HCT116 (cell line): ENCODE results near the gene RIGI. TPM values are rescaled to one million over a fixed set of nuclear protein-coding genes. Genes with fewer than 3 reads are reported as not detected.

Experiments
- ATAC-seq: fragments of 200-7000 bp; cut with Tn5 transposase; 2 replicates; pipeline ENCODE4 v1.9.1; 2020; ENCODE audit warnings: mild to moderate bottlenecking, moderate library complexity
- Bru-seq: library from RNA; stranded (reverse); fragments of 400-500 nt; gene quantifications from one replicate; lab custom pipeline; 2021; lab: Mats Ljungman, UMichigan
- BruChase-seq, 2 experiments: library from RNA; stranded (reverse); fragments of 400-500 nt; gene quantifications; one replicate each; lab custom pipeline; 2021; lab: Mats Ljungman, UMichigan
- BruUV-seq: library from RNA; stranded (reverse); fragments of 400-500 nt; replicated peaks from 2 replicates; lab custom pipeline; 2021; lab: Mats Ljungman, UMichigan
- CTCF ChIA-PET: fragments of 300-600 bp; sonication (Branson Sonifier 250); formaldehyde crosslinking; loops from one replicate; lab custom pipeline; 2021; ENCODE audit warnings: antibody characterized with exemption; lab: Charles Lee
- POLR2A ChIA-PET: fragments of 300-600, 350-600 bp; sonication (Branson Sonifier 250); formaldehyde crosslinking; loops from one replicate; lab custom pipeline; 2021; ENCODE audit warnings: antibody characterized with exemption; lab: Charles Lee
- RAD21 ChIA-PET, 2 experiments: fragments of 300-600 bp; sonication (Branson Sonifier 250); formaldehyde crosslinking; loops; one replicate each; lab custom pipeline; 2023; ENCODE audit warnings: low total read pairs in 2 of 2; ENCODE audit not compliant: uncharacterized antibody in 2 of 2, unreplicated experiment in 2 of 2, low non-redundant PET in 1 of 2; lab: Charles Lee
- DNase-seq: peaks from one replicate; pipeline ENCODE4 v3.0.0-alpha.2; 2010; ENCODE audit warnings: low read depth, low spot score
- H2AFZ ChIP-seq: fragments of 200-600 bp; shearing (Covaris generic), sonication (generic); 2 replicates; pipeline ENCODE4 v1.6.1; 2017; ENCODE audit warnings: low read depth, mixed run types, mixed read lengths, antibody characterized with exemption, low read length; ENCODE audit not compliant: poor library complexity, severe bottlenecking
- H3K27ac ChIP-seq: 2 replicates; pipeline ENCODE4 v1.5.1; 2012; ENCODE audit warnings: low read depth, low read length
- H3K27me3 ChIP-seq: fragments of 200-600 bp; sonication (generic); 2 replicates; pipeline ENCODE4 v1.6.1; 2016; ENCODE audit warnings: mixed run types, low read length, mixed read lengths; ENCODE audit not compliant: insufficient read depth
- H3K36me3 ChIP-seq, 2 experiments: fragments of 200-500 bp in 1 of 2; fragments of 200-600 bp in 1 of 2; sonication (Bioruptor generic) in 1 of 2; sonication (generic) in 1 of 2; 2 replicates each; pipeline versions ENCODE4 v1.5.1 to v1.6.1; 2014 to 2016; ENCODE audit warnings: low read length in 2 of 2, inconsistent platforms in 1 of 2, mixed read lengths in 1 of 2, mixed run types in 1 of 2; ENCODE audit not compliant: insufficient read depth in 2 of 2, control insufficient read depth in 1 of 2
- H3K4me1 ChIP-seq, 2 experiments: fragments of 200-600 bp in 1 of 2; sonication (generic) in 1 of 2; 2 replicates each; pipeline versions ENCODE4 v1.5.1 to v1.6.1; 2012 to 2017; ENCODE audit warnings: low read length in 2 of 2, inconsistent platforms in 1 of 2, mild to moderate bottlenecking in 1 of 2, mixed read lengths in 1 of 2, mixed run types in 1 of 2, moderate library complexity in 1 of 2; ENCODE audit not compliant: insufficient read depth in 2 of 2, control insufficient read depth in 1 of 2
- H3K4me2 ChIP-seq: fragments of 200-600 bp; sonication (generic); 2 replicates; pipeline ENCODE4 v1.6.1; 2017; ENCODE audit warnings: mixed run types, low read length, mixed read lengths
- H3K4me3 ChIP-seq, 2 experiments: fragments of 200-600 bp in 1 of 2; sonication (generic) in 1 of 2; replicated peaks in 1 of 2; 2 replicates each; pipeline ENCODE4 v1.5.1; 2011 to 2016; ENCODE audit warnings: low read length in 2 of 2, control low read depth in 1 of 2, low read depth in 1 of 2, mild to moderate bottlenecking in 1 of 2, mixed read lengths in 1 of 2, mixed run types in 1 of 2
- H3K79me2 ChIP-seq: fragments of 200-600 bp; sonication (generic); 2 replicates; pipeline ENCODE4 v1.6.1; 2017; ENCODE audit warnings: mild to moderate bottlenecking, mixed run types, low read length, moderate library complexity, mixed read lengths; ENCODE audit not compliant: insufficient read depth
- H3K9ac ChIP-seq: fragments of 200-600 bp; sonication (generic); 2 replicates; pipeline ENCODE4 v1.6.1; 2016; ENCODE audit warnings: low read length, mixed read lengths
- H3K9me2 ChIP-seq: fragments of 200-600 bp; sonication (generic), shearing (Covaris generic); 2 replicates; pipeline ENCODE4 v1.6.1; 2017; ENCODE audit warnings: mixed run types, mild to moderate bottlenecking, moderate library complexity; ENCODE audit not compliant: insufficient read depth
- H3K9me3 ChIP-seq, 2 experiments: fragments of 200-500 bp in 1 of 2; fragments of 200-600 bp in 1 of 2; sonication (Bioruptor generic) in 1 of 2; sonication (generic) in 1 of 2; 2 replicates each; pipeline ENCODE4 v1.6.1; 2014 to 2017; ENCODE audit warnings: low read length in 2 of 2, mixed read lengths in 2 of 2, inconsistent platforms in 1 of 2, low read depth in 1 of 2, mild to moderate bottlenecking in 1 of 2, mixed run types in 1 of 2, moderate library complexity in 1 of 2; ENCODE audit not compliant: control insufficient read depth in 1 of 2, insufficient read depth in 1 of 2
- H4K20me1 ChIP-seq: fragments of 200-600 bp; sonication (generic), shearing (Covaris generic); 2 replicates; pipeline ENCODE4 v1.6.1; 2017; ENCODE audit warnings: mixed run types, mild to moderate bottlenecking, moderate library complexity; ENCODE audit not compliant: insufficient read depth
- CBX3 ChIP-seq: IDR thresholded peaks from 2 replicates; pipeline ENCODE4 v1.6.1; 2012; ENCODE audit warnings: low read depth
- CTCF ChIP-seq, 3 experiments: fragments of 200-600 bp in 1 of 3; sonication (generic) in 1 of 3; IDR thresholded peaks in 2 of 3; conservative IDR thresholded peaks in 1 of 3; 2 replicates each; pipeline ENCODE4 v1.5.1; 2012 to 2017; ENCODE audit warnings: low read depth in 2 of 3, low read length in 2 of 3, antibody characterized with exemption in 1 of 3, borderline replicate concordance in 1 of 3, control low read depth in 1 of 3, mild to moderate bottlenecking in 1 of 3, mixed read lengths in 1 of 3, mixed run types in 1 of 3, moderate library complexity in 1 of 3; ENCODE audit not compliant: insufficient read depth in 1 of 3
- EGR1 ChIP-seq: IDR thresholded peaks from 2 replicates; pipeline ENCODE4 v1.6.1; 2012; ENCODE audit warnings: low read depth
- ELF1 ChIP-seq: IDR thresholded peaks from 2 replicates; pipeline ENCODE4 v1.6.1; 2012; ENCODE audit warnings: low read depth, borderline replicate concordance
- FOSL1 ChIP-seq: IDR thresholded peaks from 2 replicates; pipeline ENCODE4 v1.6.1; 2012; ENCODE audit warnings: low read depth
- JUND ChIP-seq: IDR thresholded peaks from 2 replicates; pipeline ENCODE4 v1.6.1; 2012
- MAX ChIP-seq: IDR thresholded peaks from 2 replicates; pipeline ENCODE4 v1.6.1; 2012
- POLR2A ChIP-seq: IDR thresholded peaks from 2 replicates; pipeline ENCODE4 v1.7.0; 2011; ENCODE audit warnings: borderline replicate concordance; ENCODE audit not compliant: insufficient read depth, insufficient read length; ENCODE audit errors: extremely low read depth
- POLR2AphosphoS5 ChIP-seq: IDR thresholded peaks from 2 replicates; pipeline ENCODE4 v1.6.1; 2011; ENCODE audit warnings: mild to moderate bottlenecking, low read depth, low read length, moderate library complexity
- RAD21 ChIP-seq: IDR thresholded peaks from 2 replicates; pipeline ENCODE4 v1.6.1; 2012; ENCODE audit warnings: low read depth, mild to moderate bottlenecking
- SIN3A ChIP-seq: IDR thresholded peaks from 2 replicates; pipeline ENCODE4 v1.6.1; 2012; ENCODE audit warnings: low read depth
- SP1 ChIP-seq: IDR thresholded peaks from 2 replicates; pipeline ENCODE4 v1.6.1; 2012; ENCODE audit warnings: low read depth
- TCF7L2 ChIP-seq: IDR thresholded peaks from 2 replicates; pipeline ENCODE4 v1.7.0; 2011; ENCODE audit warnings: borderline replicate concordance, inconsistent platforms; ENCODE audit not compliant: insufficient read depth, insufficient read length; ENCODE audit errors: extremely low read depth
- intact Hi-C: fragments of 100-400 bp; cut with micrococcal nuclease; formaldehyde crosslinking; loops from 2 replicates; pipeline ENCODE4 v1.10.0; 2022
- long read RNA-seq: library from polyadenylated mRNA; unstranded; transcript quantifications from one replicate; pipeline ENCODE4 v2.0.0, GENCODE V29; 2021; ENCODE audit not compliant: unreplicated experiment
- polyA plus RNA-seq: library from polyadenylated mRNA; unstranded; fragments of >200 nt; gene quantifications from 2 replicates; pipeline ENCODE4 v1.2.1, GENCODE V29; 2012; ENCODE audit warnings: missing spikeins
- total RNA-seq: library from RNA; stranded (reverse); gene quantifications from one replicate; pipeline ENCODE4 v1.2.1, GENCODE V29; 2021; ENCODE audit not compliant: unreplicated experiment

RIGI gene
- total RNA-seq (5.5 TPM), Bru-seq, nascent RNA (percentile 65 among the genes with signal in this experiment), BruChase-seq, experiment 1, labeled RNA remaining after a 6-hour chase (percentile 64 among the genes with signal in this experiment), BruChase-seq, experiment 2, labeled RNA remaining after a 2-hour chase (percentile 64 among the genes with signal in this experiment)
- polyA plus RNA-seq = 2.3 and 2.7 TPM in 2 replicates
- long read RNA-seq, full-length matches to known transcripts = 7 of 15 reads
- long read RNA-seq, partial matches to known transcripts = 4 of 15 reads
- long read RNA-seq, other reads (novel, unspliced or antisense) = 4 of 15 reads

GRCh38 chr9:32526041-32526706 is at the start of gene RIGI:
TSS of gene RIGI (minus strand) at chr9:32526196. CDS start at chr9:32526166, 30 bp downstream.
- no peaks in the 10 kb centered on the region for H3K9me2 ChIP-seq
- peak within 1 kb of the TSS; percentile 78 for H3K9ac ChIP-seq
- ChIA-PET POLR2A (interaction anchor here (1.1 to 1.4 kb wide), 2 partner anchors 10 to 147 kb away, joined by 3 to 5 read pairs; no protein-coding TSS in a partner anchor), RAD21 (interaction anchor here (0.9 to 1.5 kb wide), 5 partner anchors 26 to 147 kb away, joined by 3 to 8 read pairs (median 4); partner anchors contain the start of genes ACO1 (in 1 of the 2) and SMIM27 (in 1 of the 2)), CTCF (interaction anchor here (0.7 to 3.3 kb wide), 12 partner anchors 9 to 147 kb away, joined by 3 to 62 read pairs (median 6); partner anchors contain the start of genes ACO1 and TOPORS)
- no peaks in the 10 kb centered on the region for H3K9me3 ChIP-seq
- peak within 1 kb of the TSS; percentile 97 for H3K4me2 ChIP-seq
- no TSS peak for BruUV-seq
- H3K79me2 ChIP-seq = peaks cover 21% of the 10 kb centered on the region
- no peaks in the 10 kb centered on the region for H3K27me3 ChIP-seq
- H3K4me3 ChIP-seq = peak within 1 kb of the TSS; percentile 76 to 81
- peaks cover 11 to 22% of the 10 kb centered on the region in 2 experiments; a peak in 3 of 4 replicates for H3K4me1 ChIP-seq
- ATAC-seq (peak; percentile 86), DNase-seq (peak; percentile 85)
- H2AFZ ChIP-seq = peak within 1 kb of the TSS; percentile 82
- H3K36me3 ChIP-seq = no peaks in the 10 kb centered on the region
- TF ChIP-seq CBX3 (no peak), SP1 (peak; percentile 60), FOSL1 (0 out of 2 replicates have a peak, but pooled peaks have one; percentile 8), RAD21 (peak; percentile 73), EGR1 (0 out of 2 replicates have a peak, but pooled peaks have one; percentile 41), SIN3A (peak; percentile 75; the same call in 1 of the 2 replicates), ELF1 (no peak), POLR2A (no peak), CTCF (IDR thresholded peaks at IDR 0.05 in 2 of 3, conservative IDR thresholded peaks at IDR 0.05 in 1 of 3; ENCODE audit: borderline replicate concordance in 1 of 3, insufficient read depth in 1 of 3, low read depth in 2 of 3, low read length in 2 of 3) (peak; percentile 49 to 59 (median 50); a peak in 5 of 6 replicates), TCF7L2 (peak; percentile 13), JUND (peak; percentile 32; the same call in 1 of the 2 replicates), POLR2AphosphoS5 (peak; percentile 79), MAX (peak; percentile 47; the same call in 1 of the 2 replicates)
- intact Hi-C loops = loop anchor here (1.0 to 2.0 kb wide), 3 partner anchors 47 to 147 kb away; partner anchors contain the start of genes ACO1 and NDUFB6
- no peaks in the 10 kb centered on the region for H4K20me1 ChIP-seq
- H3K27ac ChIP-seq = peak within 1 kb of the TSS; percentile 76
